SK-N-SH treated with all-trans-retinoic acid at 6 μM for 48 hours (cell line): Measurements from ENCODE around the gene GHRL.
"Not testable (repeated sequence)": the region's sequence is repeated elsewhere in the genome, so short reads cannot be mapped to it uniquely, and the experiment has no call there.

Experiments used
- ATAC-seq: fragments of 200-7000 bp; cut with Tn5 transposase; 3 replicates; pipeline ENCODE4 v1.9.1; 2020; ENCODE audit warnings: mild to moderate bottlenecking, moderate library complexity
- ARNTL ChIP-seq: fragments of 450-650 bp; formaldehyde crosslinking; IDR thresholded peaks from 2 replicates; pipeline ENCODE4 v1.5.0; 2020; ENCODE audit warnings: low read depth, mild to moderate bottlenecking, moderate library complexity, borderline replicate concordance
- BACH2 ChIP-seq: fragments of 250-450 bp; sonication (Bioruptor Pico); IDR thresholded peaks from 2 replicates; pipeline ENCODE4 v1.9.0; 2021; ENCODE audit warnings: mild to moderate bottlenecking, borderline replicate concordance
- CSDC2 ChIP-seq: fragments of 250-450 bp; sonication (Bioruptor Pico); IDR thresholded peaks from 2 replicates; pipeline ENCODE4 v1.5.0; 2020; ENCODE audit warnings: mild to moderate bottlenecking, moderate library complexity
- ESRRG ChIP-seq: fragments of 250-450 bp; sonication (Bioruptor Pico); IDR thresholded peaks from 2 replicates; pipeline ENCODE4 v1.6.1; 2021; ENCODE audit warnings: mild to moderate bottlenecking
- GLIS3 ChIP-seq: fragments of 250-450 bp; sonication (Bioruptor Pico); IDR thresholded peaks from 2 replicates; pipeline ENCODE4 v1.5.0; 2020; ENCODE audit warnings: mild to moderate bottlenecking, moderate library complexity
- ISL1 ChIP-seq: fragments of 250-450 bp; sonication (Bioruptor Pico); IDR thresholded peaks from 2 replicates; pipeline ENCODE4 v2.1.2; 2022; ENCODE audit warnings: mild to moderate bottlenecking, moderate library complexity
- OSR1 ChIP-seq: fragments of 250-450 bp; sonication (Bioruptor Pico); IDR thresholded peaks from 2 replicates; pipeline ENCODE4 v1.8.0; 2022; ENCODE audit warnings: moderate library complexity, mild to moderate bottlenecking, inconsistent platforms
- RARB ChIP-seq: fragments of 250-450 bp; sonication (Bioruptor Pico); IDR thresholded peaks from 2 replicates; pipeline ENCODE4 v1.8.0; 2021; ENCODE audit warnings: mild to moderate bottlenecking, moderate library complexity
- TCF4 ChIP-seq: fragments of 250-450 bp; sonication (Bioruptor Pico); IDR thresholded peaks from 2 replicates; pipeline ENCODE4 v1.8.0; 2021; ENCODE audit warnings: mild to moderate bottlenecking, moderate library complexity, borderline replicate concordance
- TOX ChIP-seq: fragments of 250-450 bp; sonication (Bioruptor Pico); IDR thresholded peaks from 2 replicates; pipeline ENCODE4 v1.8.0; 2021; ENCODE audit warnings: mild to moderate bottlenecking, moderate library complexity, borderline replicate concordance
- ZC3H10 ChIP-seq: fragments of 250-450 bp; sonication (Bioruptor Pico); IDR thresholded peaks from 2 replicates; pipeline ENCODE4 v1.5.1; 2021; ENCODE audit warnings: mild to moderate bottlenecking, moderate library complexity
- ZFP3 ChIP-seq: fragments of 250-450 bp; sonication (Bioruptor Pico); IDR thresholded peaks from 2 replicates; pipeline ENCODE4 v1.5.0; 2020; ENCODE audit warnings: mild to moderate bottlenecking, moderate library complexity
- ZFP30 ChIP-seq: fragments of 450-650 bp; formaldehyde crosslinking; IDR thresholded peaks from 2 replicates; pipeline ENCODE4 v1.5.0; 2022; ENCODE audit warnings: mild to moderate bottlenecking, moderate library complexity
- ZNF565 ChIP-seq: fragments of 450-650 bp; formaldehyde crosslinking; conservative IDR thresholded peaks from 2 replicates; pipeline ENCODE4 v1.5.0; 2020; ENCODE audit warnings: low read depth, mild to moderate bottlenecking, moderate library complexity
- ZNF70 ChIP-seq: fragments of 450-650 bp; formaldehyde crosslinking; IDR thresholded peaks from 2 replicates; pipeline ENCODE4 v1.5.0; 2020; ENCODE audit warnings: mild to moderate bottlenecking, moderate library complexity
- ZNF8 ChIP-seq: fragments of 450-650 bp; formaldehyde crosslinking; IDR thresholded peaks from 2 replicates; pipeline ENCODE4 v1.5.0; 2020; ENCODE audit warnings: mild to moderate bottlenecking, moderate library complexity
- TF ChIP-seq, protein P1 (sequence below): fragments of 250-450 bp; sonication (Bioruptor Pico); IDR thresholded peaks from 2 replicates; pipeline ENCODE4 v1.8.0; 2021; ENCODE audit warnings: low read depth, mild to moderate bottlenecking, moderate library complexity, borderline replicate concordance
- TF ChIP-seq, protein P2 (sequence below): fragments of 250-450 bp; sonication (Bioruptor Pico); IDR thresholded peaks from 2 replicates; pipeline ENCODE4 v1.5.0; 2020; ENCODE audit warnings: mild to moderate bottlenecking, moderate library complexity
- TF ChIP-seq, protein P3 (sequence below): fragments of 250-450 bp; sonication (Bioruptor Pico); IDR thresholded peaks from 2 replicates; pipeline ENCODE4 v1.5.1; 2020; ENCODE audit warnings: low read depth, mild to moderate bottlenecking, moderate library complexity

GHRL gene

GRCh38 chr3:10273702-10274305 is 18.9 kb downstream of the GHRL start (continued):
- TF ChIP-seq, protein P1, sequence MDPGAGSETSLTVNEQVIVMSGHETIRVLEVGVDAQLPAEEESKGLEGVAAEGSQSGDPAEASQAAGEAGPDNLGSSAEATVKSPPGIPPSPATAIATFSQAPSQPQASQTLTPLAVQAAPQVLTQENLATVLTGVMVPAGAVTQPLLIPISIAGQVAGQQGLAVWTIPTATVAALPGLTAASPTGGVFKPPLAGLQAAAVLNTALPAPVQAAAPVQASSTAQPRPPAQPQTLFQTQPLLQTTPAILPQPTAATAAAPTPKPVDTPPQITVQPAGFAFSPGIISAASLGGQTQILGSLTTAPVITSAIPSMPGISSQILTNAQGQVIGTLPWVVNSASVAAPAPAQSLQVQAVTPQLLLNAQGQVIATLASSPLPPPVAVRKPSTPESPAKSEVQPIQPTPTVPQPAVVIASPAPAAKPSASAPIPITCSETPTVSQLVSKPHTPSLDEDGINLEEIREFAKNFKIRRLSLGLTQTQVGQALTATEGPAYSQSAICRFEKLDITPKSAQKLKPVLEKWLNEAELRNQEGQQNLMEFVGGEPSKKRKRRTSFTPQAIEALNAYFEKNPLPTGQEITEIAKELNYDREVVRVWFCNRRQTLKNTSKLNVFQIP (CRISPR knock-in tag), result no peak
- no peak for TF ChIP-seq ZFP30
- no peak for TF ChIP-seq ZFP3 (CRISPR knock-in tag)
- no peak for TF ChIP-seq ISL1
- TF ChIP-seq BACH2 (CRISPR knock-in tag), result no peak

DNA sequence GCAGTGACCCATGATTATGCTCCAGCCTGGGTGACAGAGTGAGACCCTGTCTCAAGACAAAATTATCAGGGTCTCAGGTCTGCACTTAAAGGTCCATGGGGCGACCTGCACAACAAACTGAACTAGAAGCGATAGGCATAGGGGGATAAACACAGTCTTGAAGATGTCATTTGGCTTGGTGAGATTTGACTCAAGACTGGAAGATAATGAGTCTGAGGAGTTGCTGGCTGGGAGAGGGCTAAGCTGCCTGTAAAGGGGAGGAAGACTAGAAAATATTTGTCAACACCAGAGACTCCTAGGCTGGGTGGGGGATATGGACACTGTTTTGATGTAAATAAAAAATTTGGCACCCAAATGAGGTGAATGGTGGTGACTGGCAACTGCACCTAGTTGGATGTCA is 19.8 kb downstream of the GHRL start:
- TF ChIP-seq OSR1 (CRISPR knock-in tag) (no peak), TCF4 (CRISPR knock-in tag) (no peak), ZC3H10 (CRISPR knock-in tag) (no peak), ZNF70 (CRISPR knock-in tag) (no peak), GLIS3 (CRISPR knock-in tag) (no peak), ZFP3 (CRISPR knock-in tag) (no peak), ARNTL (CRISPR knock-in tag) (no peak), ZNF8 (CRISPR knock-in tag) (no peak), CSDC2 (CRISPR knock-in tag) (no peak), TOX (CRISPR knock-in tag) (no peak), ISL1 (no peak)
- TF ChIP-seq, protein P2, sequence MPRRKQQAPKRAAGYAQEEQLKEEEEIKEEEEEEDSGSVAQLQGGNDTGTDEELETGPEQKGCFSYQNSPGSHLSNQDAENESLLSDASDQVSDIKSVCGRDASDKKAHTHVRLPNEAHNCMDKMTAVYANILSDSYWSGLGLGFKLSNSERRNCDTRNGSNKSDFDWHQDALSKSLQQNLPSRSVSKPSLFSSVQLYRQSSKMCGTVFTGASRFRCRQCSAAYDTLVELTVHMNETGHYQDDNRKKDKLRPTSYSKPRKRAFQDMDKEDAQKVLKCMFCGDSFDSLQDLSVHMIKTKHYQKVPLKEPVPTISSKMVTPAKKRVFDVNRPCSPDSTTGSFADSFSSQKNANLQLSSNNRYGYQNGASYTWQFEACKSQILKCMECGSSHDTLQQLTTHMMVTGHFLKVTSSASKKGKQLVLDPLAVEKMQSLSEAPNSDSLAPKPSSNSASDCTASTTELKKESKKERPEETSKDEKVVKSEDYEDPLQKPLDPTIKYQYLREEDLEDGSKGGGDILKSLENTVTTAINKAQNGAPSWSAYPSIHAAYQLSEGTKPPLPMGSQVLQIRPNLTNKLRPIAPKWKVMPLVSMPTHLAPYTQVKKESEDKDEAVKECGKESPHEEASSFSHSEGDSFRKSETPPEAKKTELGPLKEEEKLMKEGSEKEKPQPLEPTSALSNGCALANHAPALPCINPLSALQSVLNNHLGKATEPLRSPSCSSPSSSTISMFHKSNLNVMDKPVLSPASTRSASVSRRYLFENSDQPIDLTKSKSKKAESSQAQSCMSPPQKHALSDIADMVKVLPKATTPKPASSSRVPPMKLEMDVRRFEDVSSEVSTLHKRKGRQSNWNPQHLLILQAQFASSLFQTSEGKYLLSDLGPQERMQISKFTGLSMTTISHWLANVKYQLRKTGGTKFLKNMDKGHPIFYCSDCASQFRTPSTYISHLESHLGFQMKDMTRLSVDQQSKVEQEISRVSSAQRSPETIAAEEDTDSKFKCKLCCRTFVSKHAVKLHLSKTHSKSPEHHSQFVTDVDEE (CRISPR knock-in tag), result no peak
- TF ChIP-seq, all 23 proteins: peak for 0
- ATAC-seq, result no peak

GRCh38 chr3:10272476-10272875 is 20.3 kb downstream of the GHRL start:
- ATAC-seq, result not testable (repeated sequence)

DNA sequence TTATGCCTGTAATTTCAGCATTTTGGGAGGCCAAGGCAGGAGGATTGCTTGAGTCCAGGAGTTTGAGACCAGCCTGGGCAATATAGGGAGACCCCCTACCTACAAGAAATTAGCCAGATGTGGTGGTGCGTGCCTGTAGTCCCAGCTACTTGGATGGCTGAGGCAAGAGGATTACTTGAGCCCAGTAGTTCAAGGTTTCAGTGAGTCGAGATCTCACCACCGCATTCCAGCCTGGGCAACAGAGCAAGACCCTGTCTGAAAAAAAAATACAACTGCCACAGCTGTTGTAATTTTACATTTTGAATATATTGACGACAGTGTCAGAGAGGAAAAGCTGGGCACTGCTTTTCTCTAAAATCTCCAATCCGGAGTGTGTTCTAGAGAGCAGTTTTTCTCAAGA is 23.3 kb downstream of the GHRL start:
- TF ChIP-seq ARNTL (CRISPR knock-in tag) (no peak), ZFP30 (no peak), ESRRG (CRISPR knock-in tag) (no peak), ZNF565 (no peak), RARB (no peak), CSDC2 (CRISPR knock-in tag) (no peak), ZFP3 (CRISPR knock-in tag) (no peak), ZNF70 (CRISPR knock-in tag) (no peak)
- no peak for ATAC-seq

DNA sequence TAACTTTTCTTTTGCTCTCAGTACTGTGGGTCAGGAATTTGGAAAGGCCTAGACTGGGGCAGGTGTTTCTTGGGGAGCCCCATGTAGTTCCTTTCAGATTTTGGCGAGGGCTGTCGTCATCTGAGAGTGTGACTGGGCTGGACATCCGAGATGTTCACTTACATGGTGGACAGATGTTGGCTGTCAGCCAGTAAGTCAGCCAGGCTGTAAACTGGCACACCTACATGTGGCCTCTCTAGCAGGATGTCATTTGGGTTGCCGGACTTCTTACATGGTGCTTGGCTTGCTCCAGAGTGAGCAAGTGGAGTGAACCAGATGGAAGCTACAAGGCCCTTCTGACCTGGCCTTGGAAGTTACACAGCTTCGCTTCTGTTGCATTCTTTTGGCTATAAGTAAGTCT is 23.8 kb downstream of the GHRL start:
- TF ChIP-seq ZNF565, result no peak
- TF ChIP-seq, protein P1 (CRISPR knock-in tag), result no peak
- TF ChIP-seq, protein P3, sequence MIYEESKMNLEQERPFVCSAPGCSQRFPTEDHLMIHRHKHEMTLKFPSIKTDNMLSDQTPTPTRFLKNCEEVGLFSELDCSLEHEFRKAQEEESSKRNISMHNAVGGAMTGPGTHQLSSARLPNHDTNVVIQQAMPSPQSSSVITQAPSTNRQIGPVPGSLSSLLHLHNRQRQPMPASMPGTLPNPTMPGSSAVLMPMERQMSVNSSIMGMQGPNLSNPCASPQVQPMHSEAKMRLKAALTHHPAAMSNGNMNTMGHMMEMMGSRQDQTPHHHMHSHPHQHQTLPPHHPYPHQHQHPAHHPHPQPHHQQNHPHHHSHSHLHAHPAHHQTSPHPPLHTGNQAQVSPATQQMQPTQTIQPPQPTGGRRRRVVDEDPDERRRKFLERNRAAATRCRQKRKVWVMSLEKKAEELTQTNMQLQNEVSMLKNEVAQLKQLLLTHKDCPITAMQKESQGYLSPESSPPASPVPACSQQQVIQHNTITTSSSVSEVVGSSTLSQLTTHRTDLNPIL (CRISPR knock-in tag), result no peak
- no peak for TF ChIP-seq BACH2 (CRISPR knock-in tag)
- TF ChIP-seq ARNTL (CRISPR knock-in tag), result no peak
- TF ChIP-seq ZFP30, result no peak
- no peak for TF ChIP-seq OSR1 (CRISPR knock-in tag)
- TF ChIP-seq ZC3H10 (CRISPR knock-in tag), result no peak
- no peak for ATAC-seq
